Measurements from ENCODE around the gene NOM1.

DNA sequence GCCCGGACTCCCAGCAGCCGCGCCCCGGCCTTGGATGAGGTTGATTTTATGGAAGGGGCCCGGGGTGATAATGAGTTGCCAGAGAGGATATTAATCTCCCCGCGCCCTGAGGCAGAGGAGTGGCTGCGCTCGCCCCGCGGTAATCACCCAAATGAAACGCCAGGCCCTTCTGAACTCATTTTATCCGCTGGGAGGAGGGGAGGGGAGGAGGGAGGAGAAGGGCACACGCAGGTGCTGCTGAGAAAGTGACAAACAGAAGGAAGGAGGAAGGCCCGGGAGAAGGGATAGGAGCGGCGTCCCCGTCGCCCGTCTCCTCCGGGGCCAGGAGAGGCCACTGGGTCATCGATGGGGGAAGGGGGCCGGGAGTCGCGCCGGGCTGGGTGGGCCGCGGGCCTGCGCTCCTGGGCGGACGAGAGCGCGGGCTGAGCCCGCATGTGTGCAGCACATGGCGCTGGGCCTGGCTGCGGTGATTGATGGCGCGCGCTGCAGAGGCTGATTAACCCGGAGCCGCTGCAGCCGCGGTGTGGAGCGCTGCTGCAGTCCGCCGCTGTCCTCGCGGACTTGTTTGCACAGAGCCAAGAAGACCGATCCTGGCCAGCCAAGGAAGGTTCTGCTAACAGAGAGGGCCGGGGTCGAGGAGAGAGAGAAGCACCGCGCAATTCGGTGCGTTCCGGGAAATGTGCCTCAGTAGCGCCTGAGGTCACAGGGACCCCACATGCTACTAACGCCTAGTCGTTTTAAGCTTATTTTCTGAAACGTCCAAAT is 54.4 kb downstream of the NOM1 start:
- TF ChIP-seq, protein P1, sequence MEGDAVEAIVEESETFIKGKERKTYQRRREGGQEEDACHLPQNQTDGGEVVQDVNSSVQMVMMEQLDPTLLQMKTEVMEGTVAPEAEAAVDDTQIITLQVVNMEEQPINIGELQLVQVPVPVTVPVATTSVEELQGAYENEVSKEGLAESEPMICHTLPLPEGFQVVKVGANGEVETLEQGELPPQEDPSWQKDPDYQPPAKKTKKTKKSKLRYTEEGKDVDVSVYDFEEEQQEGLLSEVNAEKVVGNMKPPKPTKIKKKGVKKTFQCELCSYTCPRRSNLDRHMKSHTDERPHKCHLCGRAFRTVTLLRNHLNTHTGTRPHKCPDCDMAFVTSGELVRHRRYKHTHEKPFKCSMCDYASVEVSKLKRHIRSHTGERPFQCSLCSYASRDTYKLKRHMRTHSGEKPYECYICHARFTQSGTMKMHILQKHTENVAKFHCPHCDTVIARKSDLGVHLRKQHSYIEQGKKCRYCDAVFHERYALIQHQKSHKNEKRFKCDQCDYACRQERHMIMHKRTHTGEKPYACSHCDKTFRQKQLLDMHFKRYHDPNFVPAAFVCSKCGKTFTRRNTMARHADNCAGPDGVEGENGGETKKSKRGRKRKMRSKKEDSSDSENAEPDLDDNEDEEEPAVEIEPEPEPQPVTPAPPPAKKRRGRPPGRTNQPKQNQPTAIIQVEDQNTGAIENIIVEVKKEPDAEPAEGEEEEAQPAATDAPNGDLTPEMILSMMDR (conservative IDR thresholded peaks at IDR 0.05; ENCODE audit: low read depth in 2 of 2), result no peak
- TF ChIP-seq EZH2 (IDR thresholded peaks at IDR 0.05; ENCODE audit: low read depth, unreplicated experiment), result peak; percentile 92
- TF ChIP-seq, protein P2, sequence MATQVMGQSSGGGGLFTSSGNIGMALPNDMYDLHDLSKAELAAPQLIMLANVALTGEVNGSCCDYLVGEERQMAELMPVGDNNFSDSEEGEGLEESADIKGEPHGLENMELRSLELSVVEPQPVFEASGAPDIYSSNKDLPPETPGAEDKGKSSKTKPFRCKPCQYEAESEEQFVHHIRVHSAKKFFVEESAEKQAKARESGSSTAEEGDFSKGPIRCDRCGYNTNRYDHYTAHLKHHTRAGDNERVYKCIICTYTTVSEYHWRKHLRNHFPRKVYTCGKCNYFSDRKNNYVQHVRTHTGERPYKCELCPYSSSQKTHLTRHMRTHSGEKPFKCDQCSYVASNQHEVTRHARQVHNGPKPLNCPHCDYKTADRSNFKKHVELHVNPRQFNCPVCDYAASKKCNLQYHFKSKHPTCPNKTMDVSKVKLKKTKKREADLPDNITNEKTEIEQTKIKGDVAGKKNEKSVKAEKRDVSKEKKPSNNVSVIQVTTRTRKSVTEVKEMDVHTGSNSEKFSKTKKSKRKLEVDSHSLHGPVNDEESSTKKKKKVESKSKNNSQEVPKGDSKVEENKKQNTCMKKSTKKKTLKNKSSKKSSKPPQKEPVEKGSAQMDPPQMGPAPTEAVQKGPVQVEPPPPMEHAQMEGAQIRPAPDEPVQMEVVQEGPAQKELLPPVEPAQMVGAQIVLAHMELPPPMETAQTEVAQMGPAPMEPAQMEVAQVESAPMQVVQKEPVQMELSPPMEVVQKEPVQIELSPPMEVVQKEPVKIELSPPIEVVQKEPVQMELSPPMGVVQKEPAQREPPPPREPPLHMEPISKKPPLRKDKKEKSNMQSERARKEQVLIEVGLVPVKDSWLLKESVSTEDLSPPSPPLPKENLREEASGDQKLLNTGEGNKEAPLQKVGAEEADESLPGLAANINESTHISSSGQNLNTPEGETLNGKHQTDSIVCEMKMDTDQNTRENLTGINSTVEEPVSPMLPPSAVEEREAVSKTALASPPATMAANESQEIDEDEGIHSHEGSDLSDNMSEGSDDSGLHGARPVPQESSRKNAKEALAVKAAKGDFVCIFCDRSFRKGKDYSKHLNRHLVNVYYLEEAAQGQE (IDR thresholded peaks at IDR 0.05; ENCODE audit: unreplicated experiment), result no peak

Measured in GM23338 (cell line).